Testis (tissue), 3 donors: ENCODE measurements around the gene GPR162. TPM values are rescaled to one million over a fixed set of nuclear protein-coding genes. Genes with fewer than 3 reads are reported as not detected.

ENCODE experiments used
- DNase-seq: peaks from one replicate; pipeline ENCODE4 v3.0.0-alpha.2; 2019
- H3K27ac ChIP-seq, 2 donors: fragments of 200-600 bp; sonication (generic); one replicate each; pipeline ENCODE4 v1.5.1; 2019
- H3K27me3 ChIP-seq: fragments of 200-600 bp; sonication (generic); one replicate; pipeline ENCODE4 v1.5.1; 2019
- H3K36me3 ChIP-seq: fragments of 200-600 bp; sonication (generic); one replicate; pipeline ENCODE4 v1.5.1; 2017; ENCODE audit warnings: low read depth; ENCODE audit errors: missing control alignments
- H3K4me1 ChIP-seq: fragments of 200-600 bp; sonication (generic); one replicate; pipeline ENCODE4 v1.5.1; 2019
- H3K4me3 ChIP-seq, 2 donors: fragments of 200-600 bp; sonication (generic); one replicate each; pipeline ENCODE4 v1.5.1; 2017 to 2019
- H3K9me3 ChIP-seq: fragments of 200-600 bp; sonication (generic); one replicate; pipeline ENCODE4 v1.5.1; 2017
- CTCF ChIP-seq, 3 experiments: fragments of 450-650 bp in 2 of 3; fragments of 200-600 bp in 1 of 3; sonication (generic) in 1 of 3; IDR thresholded peaks; one replicate each; pipeline ENCODE4 v1.5.1; 2016 to 2019; ENCODE audit warnings: antibody characterized with exemption in 3 of 3, mild to moderate bottlenecking in 2 of 3, moderate library complexity in 1 of 3
- POLR2A ChIP-seq: fragments of 450-650 bp; IDR thresholded peaks from one replicate; pipeline ENCODE4 v1.6.1; 2017; ENCODE audit warnings: antibody characterized with exemption, mild to moderate bottlenecking, moderate library complexity
- WGBS, 2 donors: methylation state at CpG; one replicate each; pipeline ENCODE4 v1.1.5; 2018; 5-methylcytosine and 5-hydroxymethylcytosine counted together
- intact Hi-C: fragments of 100-400 bp; cut with DNase I; formaldehyde crosslinking; loops from one replicate; pipeline ENCODE4 v1.15.1; 2023; ENCODE audit warnings: low total_unique reads
- polyA plus RNA-seq: library from polyadenylated mRNA; stranded (reverse); fragments of 350-450 nt; fragmentation: Illumina TruSeq; extraction: RNeasy Lipid Tissue Mini Kit (QIAGEN cat#74804); gene quantifications from one replicate; pipeline ENCODE4 v1.2.3, GENCODE V29; 2014; ENCODE audit warnings: low read depth, low replicate concordance; ENCODE audit not compliant: insufficient read depth
- total RNA-seq, 2 donors: library from RNA; depleted of rRNA; stranded (reverse); fragments of >200 nt; gene quantifications; one replicate each; pipeline ENCODE4 v1.2.3, GENCODE V29; 2016

Gene GPR162
- total and polyA plus RNA-seq, 3 donors from 2014 or later, result 0.94 to 2.2 (median 1.8) TPM

DNA sequence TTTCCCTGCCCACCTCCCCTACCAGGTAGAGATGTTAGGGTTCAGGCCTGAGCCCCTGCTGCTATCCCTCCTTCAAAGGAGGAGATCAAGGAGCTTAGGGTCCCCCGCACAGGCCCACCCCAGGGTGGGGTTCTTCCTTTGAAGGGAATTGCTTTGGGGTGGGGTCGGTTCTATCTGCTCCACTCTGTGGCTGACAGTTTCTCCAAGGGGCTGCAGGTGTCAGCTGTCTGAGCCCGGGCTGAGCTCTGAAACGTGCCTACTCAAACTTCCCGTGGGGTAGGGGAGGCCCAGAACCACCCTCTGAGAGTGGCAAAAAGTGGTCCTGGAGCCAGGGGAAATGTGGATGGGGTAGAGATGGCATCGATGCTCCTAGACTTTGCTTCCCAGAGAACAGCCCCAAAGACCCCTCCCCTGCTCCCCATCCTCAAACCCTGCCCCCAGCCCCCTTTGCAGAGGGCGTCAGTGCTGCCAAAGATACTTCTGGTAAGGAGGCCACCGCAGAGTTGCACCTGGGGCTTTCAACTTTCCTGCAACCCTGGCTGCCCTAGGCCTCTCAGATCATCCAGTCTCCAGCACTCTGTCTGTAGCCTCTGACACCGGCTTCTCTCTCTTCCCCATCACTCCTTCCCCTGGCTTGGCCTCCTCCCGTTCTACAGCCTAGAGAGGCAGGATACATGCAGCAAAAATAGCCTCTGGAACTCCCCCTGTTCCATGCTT, 38.6 kb upstream of the GPR162 start:
- H3K27ac ChIP-seq, result no peak overlapping the region
- intact Hi-C loops, result no loop called here
- no peak for DNase-seq
- H3K4me3 ChIP-seq, result no peak overlapping the region
- TF ChIP-seq CTCF (IDR thresholded peaks at IDR 0.05), result no peak
- no peak for TF ChIP-seq POLR2A
- WGBS, 2 donors, result 87 to 88% methylated on average over 6 to 10 of the region's 10 CpGs
- H3K27me3 ChIP-seq, result no peaks in the 10 kb centered on the region
- peaks cover 17% of the 10 kb centered on the region for H3K4me1 ChIP-seq
- no peaks in the 10 kb centered on the region for H3K9me3 ChIP-seq
- no peaks in the 10 kb centered on the region for H3K36me3 ChIP-seq

GRCh38 chr12:6783828-6784227, 37.8 kb upstream of the GPR162 start:
- Histone ChIP-seq H3K4me1 (peaks cover 10% of the 10 kb centered on the region), H3K27ac (no peak overlapping the region), H3K27me3 (no peaks in the 10 kb centered on the region), H3K9me3 (no peaks in the 10 kb centered on the region), H3K4me3 (no peak overlapping the region), H3K36me3 (no peaks in the 10 kb centered on the region)
- DNase-seq, result no peak
- 95 to 96% methylated on average over 9 of the region's 9 CpGs for WGBS, 2 donors
- intact Hi-C loops, result no loop called here
- TF ChIP-seq POLR2A (no peak), CTCF (IDR thresholded peaks at IDR 0.05) (no peak)

DNA sequence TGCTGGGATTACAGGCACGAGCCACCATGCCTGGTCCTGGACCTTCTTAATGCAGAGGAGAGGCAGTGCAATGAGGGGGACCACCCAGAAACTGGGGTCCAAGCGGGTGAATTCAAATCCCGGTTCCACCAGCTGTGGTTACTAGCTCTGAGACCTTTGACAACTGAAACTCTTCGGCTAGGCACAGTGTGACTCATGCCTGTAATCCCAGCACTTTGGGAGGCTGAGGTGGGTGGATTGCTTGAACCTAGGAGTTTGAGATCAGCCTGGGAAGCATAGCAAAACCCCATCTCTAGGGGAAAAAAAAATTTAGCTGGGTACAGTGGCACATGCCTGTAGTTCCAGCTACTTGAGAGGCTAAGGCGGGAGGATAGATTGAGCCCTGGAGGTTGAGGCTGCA, 37.3 kb upstream of the GPR162 start:
- H3K36me3 ChIP-seq, result no peaks in the 10 kb centered on the region
- DNase-seq, result no peak
- H3K9me3 ChIP-seq, result no peaks in the 10 kb centered on the region
- intact Hi-C loops, result no loop called here
- H3K4me1 ChIP-seq, result peaks cover 7% of the 10 kb centered on the region
- no peaks in the 10 kb centered on the region for H3K27me3 ChIP-seq
- 65 to 69% methylated on average over 5 of the region's 5 CpGs for WGBS, 2 donors
- H3K27ac ChIP-seq, result no peak overlapping the region
- no peak overlapping the region for H3K4me3 ChIP-seq
- no peak for TF ChIP-seq POLR2A
- TF ChIP-seq CTCF (IDR thresholded peaks at IDR 0.05), result no peak

GRCh38 chr12:6784761-6785160, 36.9 kb upstream of the GPR162 start:
- H3K27ac ChIP-seq, result no peak overlapping the region
- intact Hi-C loops, result no loop called here
- no peaks in the 10 kb centered on the region for H3K36me3 ChIP-seq
- no peak for DNase-seq
- no peaks in the 10 kb centered on the region for H3K9me3 ChIP-seq
- 75 to 77% methylated on average over 5 of the region's 5 CpGs for WGBS, 2 donors
- no peaks in the 10 kb centered on the region for H3K27me3 ChIP-seq
- no peak overlapping the region for H3K4me3 ChIP-seq
- TF ChIP-seq POLR2A, result no peak
- H3K4me1 ChIP-seq, result peaks cover 6% of the 10 kb centered on the region

DNA sequence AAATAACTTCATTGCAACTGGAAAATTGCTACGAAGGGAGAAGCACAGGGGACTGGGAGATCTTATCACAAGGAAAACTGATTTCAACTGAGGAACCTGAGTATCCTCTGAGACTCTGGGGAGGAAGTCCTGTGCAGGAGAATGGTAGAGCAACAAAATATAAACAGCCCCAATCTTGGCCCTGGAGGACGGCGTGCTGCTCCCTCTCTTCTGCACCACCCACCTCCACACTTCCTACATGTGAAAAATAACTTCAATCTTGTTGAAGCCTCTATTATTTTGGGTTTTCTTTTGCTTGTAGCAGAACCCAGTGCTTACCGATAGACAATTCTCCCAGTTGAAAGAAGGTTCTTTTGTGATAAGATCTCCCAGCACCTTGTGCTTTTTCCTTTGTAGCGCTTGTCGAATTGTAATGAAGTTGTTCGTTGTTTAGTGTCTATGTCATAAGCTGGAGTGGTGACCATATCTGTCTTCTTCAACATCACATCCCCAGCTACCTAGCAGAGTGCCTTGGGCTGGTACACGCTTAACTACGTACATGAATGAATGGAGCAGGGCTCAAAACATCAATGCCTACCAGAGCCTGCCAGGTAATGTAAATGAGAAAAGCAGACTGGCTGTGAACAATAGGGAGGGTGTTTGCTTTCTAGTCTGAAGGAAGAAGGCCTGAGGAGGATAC, 35.1 kb upstream of the GPR162 start:
- no peaks in the 10 kb centered on the region for H3K27me3 ChIP-seq
- no peak overlapping the region for H3K27ac ChIP-seq
- H3K4me1 ChIP-seq, result peaks cover 15% of the 10 kb centered on the region
- no peaks in the 10 kb centered on the region for H3K9me3 ChIP-seq
- intact Hi-C loops, result no loop called here
- H3K4me3 ChIP-seq, result no peak overlapping the region
- no peak for TF ChIP-seq CTCF (IDR thresholded peaks at IDR 0.05)
- no peak for TF ChIP-seq POLR2A
- no peak for DNase-seq
- 81 to 88% methylated on average over 9 of the region's 9 CpGs for WGBS, 2 donors
- H3K36me3 ChIP-seq, result no peaks in the 10 kb centered on the region
